Subcutaneous adipose tissue (tissue), 4 donors: Measurements from ENCODE around the gene ANTXR1. TPM values are rescaled to one million over a fixed set of nuclear protein-coding genes. Genes with fewer than 3 reads are reported as not detected.

Source experiments
- total RNA-seq, 4 donors: library from RNA; depleted of rRNA; stranded (reverse); fragments of >200 nt; gene quantifications; one replicate each; pipeline ENCODE4 v1.1.0, GENCODE V29; 2016
- TF ChIP-seq, protein P1 (sequence below): fragments of 450-650 bp; IDR thresholded peaks from one replicate; pipeline ENCODE4 v1.5.1; 2016; ENCODE audit warnings: low read depth, mild to moderate bottlenecking, control low read depth, antibody characterized with exemption, moderate library complexity

The ANTXR1 gene
- total RNA-seq, 4 donors from 2014 or later: 45.4 to 88.7 (median 67.0) TPM

DNA sequence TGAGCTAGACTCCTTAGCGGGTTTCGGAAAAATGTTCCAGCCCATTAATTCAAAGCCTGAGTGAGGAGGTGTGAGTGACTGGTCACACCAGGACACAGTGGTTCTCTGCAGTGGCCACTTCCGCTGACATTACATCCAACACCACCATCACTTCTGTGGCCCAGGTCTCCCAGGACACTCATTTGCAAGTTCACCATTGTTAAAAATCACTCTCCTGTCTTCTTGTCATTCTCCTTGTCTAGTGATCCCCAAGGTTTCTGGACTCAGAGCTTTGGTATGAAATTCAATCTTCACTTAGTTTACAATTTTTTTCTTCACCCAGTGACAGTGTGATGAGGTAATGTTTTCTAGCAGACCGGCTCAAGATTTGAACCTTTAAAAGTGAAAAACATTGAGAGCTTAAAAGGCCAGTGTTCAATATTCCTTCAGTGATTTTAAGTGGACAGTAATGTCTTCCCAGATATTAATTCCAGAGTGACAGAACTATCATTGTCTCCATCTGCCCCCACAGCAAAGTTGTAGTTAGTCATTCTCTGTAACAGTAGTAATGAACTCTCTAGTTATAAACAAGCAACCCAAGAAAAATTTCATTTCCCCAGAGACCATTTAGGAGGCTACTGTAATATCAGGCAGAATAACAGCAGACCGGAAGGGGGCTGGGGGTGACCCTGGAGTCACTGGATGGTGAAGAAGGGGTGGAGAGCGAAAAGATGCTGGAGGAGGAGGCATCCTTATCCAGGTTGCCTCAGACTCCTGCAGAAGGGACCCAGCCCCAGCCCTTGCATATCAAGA lies 209.2 kb downstream of the ANTXR1 start:
- TF ChIP-seq, protein P1, sequence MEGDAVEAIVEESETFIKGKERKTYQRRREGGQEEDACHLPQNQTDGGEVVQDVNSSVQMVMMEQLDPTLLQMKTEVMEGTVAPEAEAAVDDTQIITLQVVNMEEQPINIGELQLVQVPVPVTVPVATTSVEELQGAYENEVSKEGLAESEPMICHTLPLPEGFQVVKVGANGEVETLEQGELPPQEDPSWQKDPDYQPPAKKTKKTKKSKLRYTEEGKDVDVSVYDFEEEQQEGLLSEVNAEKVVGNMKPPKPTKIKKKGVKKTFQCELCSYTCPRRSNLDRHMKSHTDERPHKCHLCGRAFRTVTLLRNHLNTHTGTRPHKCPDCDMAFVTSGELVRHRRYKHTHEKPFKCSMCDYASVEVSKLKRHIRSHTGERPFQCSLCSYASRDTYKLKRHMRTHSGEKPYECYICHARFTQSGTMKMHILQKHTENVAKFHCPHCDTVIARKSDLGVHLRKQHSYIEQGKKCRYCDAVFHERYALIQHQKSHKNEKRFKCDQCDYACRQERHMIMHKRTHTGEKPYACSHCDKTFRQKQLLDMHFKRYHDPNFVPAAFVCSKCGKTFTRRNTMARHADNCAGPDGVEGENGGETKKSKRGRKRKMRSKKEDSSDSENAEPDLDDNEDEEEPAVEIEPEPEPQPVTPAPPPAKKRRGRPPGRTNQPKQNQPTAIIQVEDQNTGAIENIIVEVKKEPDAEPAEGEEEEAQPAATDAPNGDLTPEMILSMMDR: no peak

DNA sequence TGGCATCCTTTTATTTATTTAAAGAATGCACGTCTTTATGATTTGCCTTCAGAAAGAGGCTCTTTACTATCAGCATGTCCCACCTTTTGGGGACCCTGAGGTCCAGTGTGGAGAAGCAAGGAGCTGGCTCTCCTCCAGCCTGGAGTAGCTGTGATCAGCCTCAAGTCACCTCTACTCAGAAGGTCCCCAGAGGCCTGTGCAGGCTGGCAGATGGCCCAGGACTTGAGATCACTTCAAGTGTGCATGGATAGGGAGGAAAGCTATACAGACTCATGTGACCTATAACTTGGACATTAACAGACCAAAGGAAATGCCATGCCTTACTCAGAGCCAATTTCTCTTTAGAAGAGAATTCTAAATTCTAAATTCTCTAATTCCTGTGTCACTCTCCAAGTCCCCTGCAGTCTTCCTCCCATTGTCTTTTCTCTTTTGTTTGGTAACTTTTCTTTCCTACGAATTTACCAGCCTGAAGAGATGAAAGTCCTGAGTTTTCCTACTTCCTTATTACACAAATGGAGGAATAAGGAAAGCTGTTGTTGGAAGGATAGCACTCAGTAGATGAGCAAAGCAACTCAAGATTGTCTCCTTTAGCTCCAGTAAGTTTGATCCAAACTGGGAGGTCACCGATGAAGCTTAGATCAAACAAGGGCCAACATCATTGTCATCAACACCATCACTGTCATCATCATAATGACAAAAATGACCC lies 210.1 kb downstream of the ANTXR1 start:
- TF ChIP-seq, protein P1: no peak

DNA sequence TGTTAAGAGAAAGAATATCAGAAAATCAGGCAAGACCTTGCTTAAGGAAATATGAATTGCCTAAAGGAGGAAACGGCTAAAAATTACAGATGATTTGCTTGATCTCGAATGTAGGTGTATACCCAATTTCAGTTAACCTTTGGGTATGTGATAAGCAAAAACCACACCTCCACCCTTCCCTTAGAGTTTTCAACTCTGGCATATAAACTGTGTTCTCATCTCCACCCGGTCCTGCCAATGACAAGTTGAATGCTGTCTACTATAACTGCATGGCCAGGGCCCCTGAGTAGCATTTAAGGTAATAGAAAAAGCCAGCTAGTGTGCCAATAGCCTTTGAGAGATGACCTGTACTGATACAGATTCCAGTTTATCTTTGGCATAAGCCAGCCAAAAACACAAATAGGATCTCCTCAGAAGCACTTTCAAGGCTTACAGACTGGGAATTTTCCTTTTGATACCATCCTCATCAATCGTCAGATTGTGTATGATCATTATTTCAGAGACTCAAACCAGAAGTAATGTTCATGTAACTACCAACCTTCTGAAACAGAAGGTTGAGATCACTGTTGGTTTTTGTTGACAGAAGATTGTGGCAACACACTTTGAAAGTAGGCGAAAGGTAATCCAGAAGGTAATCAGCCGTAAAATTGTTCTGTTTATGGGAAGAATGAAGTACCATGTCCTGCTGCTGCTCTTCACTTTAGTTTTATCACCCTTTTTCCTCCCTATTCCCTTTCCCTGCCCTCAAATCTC lies 211.0 kb downstream of the ANTXR1 start:
- TF ChIP-seq, protein P1: no peak

DNA sequence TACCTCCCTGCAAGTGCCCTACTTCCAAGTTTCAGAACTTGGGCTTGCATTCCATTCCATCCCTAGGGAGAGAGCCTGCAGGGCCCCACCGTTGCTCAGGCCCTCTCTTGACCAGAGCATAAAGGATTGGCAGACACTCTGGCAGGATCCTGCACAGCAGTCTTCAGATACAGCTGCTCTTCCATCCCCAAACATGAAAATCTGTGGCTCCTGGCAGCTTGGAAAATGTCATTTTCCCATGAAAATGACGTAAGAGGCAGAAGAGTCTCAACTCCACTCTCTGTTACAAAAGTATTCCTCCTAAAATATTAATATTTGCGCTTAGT lies 211.5 kb downstream of the ANTXR1 start:
- TF ChIP-seq, protein P1: no peak

DNA sequence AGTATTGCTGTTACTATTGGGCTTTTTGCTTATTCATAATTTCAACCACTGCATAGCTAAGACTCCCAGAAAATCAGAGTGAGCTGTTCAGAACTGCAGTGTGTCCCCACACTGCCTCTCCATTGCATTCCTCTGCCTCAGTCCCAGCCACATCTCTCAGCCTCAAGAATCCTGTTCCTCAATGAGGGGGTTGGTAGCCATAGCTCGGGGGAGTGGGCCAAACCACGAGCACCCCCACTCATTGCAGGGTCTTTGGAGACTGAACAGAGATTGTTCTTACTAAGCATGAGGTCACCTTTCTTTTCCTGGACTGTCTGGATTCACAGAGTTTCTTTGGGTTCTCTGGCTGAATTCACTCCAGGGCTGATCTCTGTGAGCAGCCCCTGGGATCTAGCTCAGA lies 213.0 kb downstream of the ANTXR1 start:
- TF ChIP-seq, protein P1: no peak

DNA sequence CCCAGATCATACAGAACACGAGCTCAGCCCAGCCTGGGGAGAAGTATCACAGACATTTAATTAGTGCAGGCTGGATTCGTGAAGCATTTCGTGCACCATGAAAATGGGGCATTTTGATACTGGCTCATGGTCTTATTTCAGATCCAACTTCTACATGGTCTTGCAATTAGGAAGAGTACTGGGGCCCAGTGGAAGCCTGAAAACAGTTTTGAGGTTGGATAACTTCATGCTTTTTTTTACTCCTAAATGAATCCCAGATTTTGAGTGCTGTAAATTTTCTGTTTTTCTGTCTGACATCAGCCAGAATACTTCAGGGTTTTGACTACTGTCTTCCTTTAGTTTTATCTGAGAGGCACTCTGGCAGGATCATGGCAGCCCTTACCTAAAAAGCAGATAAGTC lies 213.9 kb downstream of the ANTXR1 start:
- TF ChIP-seq, protein P1: no peak

DNA sequence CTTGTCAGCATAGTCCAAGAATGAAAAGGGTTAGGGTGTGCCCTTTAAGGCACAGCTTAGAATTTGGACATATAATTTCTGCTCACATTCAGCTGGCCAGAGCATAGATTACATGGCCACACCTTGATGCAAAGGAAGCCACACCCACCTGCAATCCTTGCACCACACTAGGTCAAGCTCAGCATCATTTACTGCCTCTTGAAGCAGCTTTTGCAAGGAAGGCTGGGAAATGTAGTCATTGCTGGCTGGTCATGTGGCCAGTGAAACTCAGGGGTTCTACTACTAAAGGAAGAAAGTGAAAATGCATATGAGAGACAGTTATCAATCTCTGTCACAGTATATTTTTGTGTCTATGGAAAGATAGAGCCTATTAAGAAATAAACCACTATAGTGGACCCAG lies 214.7 kb downstream of the ANTXR1 start:
- TF ChIP-seq, protein P1: no peak
